ENCODE measurements around the gene VTA1. TPM values are rescaled to one million over a fixed set of nuclear protein-coding genes. Genes with fewer than 3 reads are reported as not detected.
A peak's percentile ranks its signal among the peaks of the same experiment; 100 is the strongest.

The VTA1 gene
- polyA plus RNA-seq, 3 donors = 15.9 to 97.3 (median 74.8) TPM

GRCh38 chr6:142167071-142167470, 20.0 kb downstream of the VTA1 start:
- Histone ChIP-seq H3K36me3 (replicated peaks in 1 of 2; ENCODE audit: control insufficient read depth in 1 of 2, insufficient read depth in 2 of 2, low read length in 2 of 2) (peaks cover 53 to 57% of the 10 kb centered on the region in 2 donors), H3K4me3 (replicated peaks in 1 of 3; ENCODE audit: low read depth in 2 of 3, low read length in 3 of 3) (no peak overlapping the region), H4K20me1 (ENCODE audit: insufficient read depth, low read length) (peaks cover 45% of the 10 kb centered on the region), H2AFZ (ENCODE audit: insufficient read depth, low read depth, low read length, poor library complexity, severe bottlenecking) (no peak overlapping the region), H3K4me1 (ENCODE audit: control insufficient read depth in 1 of 2, insufficient read depth in 2 of 2, low read length in 2 of 2) (no peaks in the 10 kb centered on the region), H3K9ac (ENCODE audit: insufficient read depth, low read length, poor library complexity, severe bottlenecking) (no peak overlapping the region), H3K27me3 (ENCODE audit: control insufficient read depth in 2 of 2, insufficient read depth in 2 of 2, low read length in 2 of 2) (no peaks in the 10 kb centered on the region), H3K79me2 (ENCODE audit: insufficient read depth, low read length) (peaks cover 42% of the 10 kb centered on the region), H3K9me3 (replicated peaks in 1 of 2; ENCODE audit: control insufficient read depth in 1 of 2, insufficient read depth in 1 of 2, low read length in 2 of 2) (no peaks in the 10 kb centered on the region), H3K27ac (ENCODE audit: low read depth in 1 of 2, low read length in 2 of 2) (no peak overlapping the region), H3K4me2 (replicated peaks; ENCODE audit: extremely low read depth, low read length, poor library complexity, severe bottlenecking) (no peak overlapping the region)
- no CpG with 5 or more reads among the region's 3 CpGs for WGBS (ENCODE audit: insufficient coverage)
- no peak for DNase-seq
- H3K36me3 Mint-ChIP-seq = peaks cover 36 to 59% of the 10 kb centered on the region in 2 donors
- H3K4me3 Mint-ChIP-seq = no peak overlapping the region
- no peaks in the 10 kb centered on the region for H3K9me3 Mint-ChIP-seq
- H3K4me1 Mint-ChIP-seq = peaks cover 2% of the 10 kb centered on the region
- peak overlapping the region in 1 of 7 donors; percentile 3 for H3K27ac Mint-ChIP-seq
- H3K27me3 Mint-ChIP-seq (ENCODE audit: low read depth in 3 of 3) = no peaks in the 10 kb centered on the region
- intact Hi-C loops (cut with micrococcal nuclease) = no loop called here
- TF ChIP-seq CTCF (IDR thresholded peaks at IDR 0.05) = no peak

GRCh38 chr6:142167486-142167885, 20.4 kb downstream of the VTA1 start:
- Mint-ChIP-seq H3K27ac (no peak overlapping the region), H3K27me3 (ENCODE audit: low read depth in 3 of 3) (no peaks in the 10 kb centered on the region), H3K36me3 (peaks cover 40 to 63% of the 10 kb centered on the region in 2 donors), H3K4me1 (peaks cover 2% of the 10 kb centered on the region), H3K4me3 (no peak overlapping the region), H3K9me3 (no peaks in the 10 kb centered on the region)
- WGBS (ENCODE audit: insufficient coverage) = no CpG with 5 or more reads among the region's 2 CpGs
- Histone ChIP-seq H3K9ac (ENCODE audit: insufficient read depth, low read length, poor library complexity, severe bottlenecking) (no peak overlapping the region), H3K36me3 (replicated peaks in 1 of 2; ENCODE audit: control insufficient read depth in 1 of 2, insufficient read depth in 2 of 2, low read length in 2 of 2) (peaks cover 57 to 61% of the 10 kb centered on the region in 2 donors), H2AFZ (ENCODE audit: insufficient read depth, low read depth, low read length, poor library complexity, severe bottlenecking) (no peak overlapping the region), H3K4me2 (replicated peaks; ENCODE audit: extremely low read depth, low read length, poor library complexity, severe bottlenecking) (no peak overlapping the region), H3K4me1 (ENCODE audit: control insufficient read depth in 1 of 2, insufficient read depth in 2 of 2, low read length in 2 of 2) (no peaks in the 10 kb centered on the region), H3K27ac (ENCODE audit: low read depth in 1 of 2, low read length in 2 of 2) (no peak overlapping the region), H3K79me2 (ENCODE audit: insufficient read depth, low read length) (peaks cover 38% of the 10 kb centered on the region), H3K9me3 (replicated peaks in 1 of 2; ENCODE audit: control insufficient read depth in 1 of 2, insufficient read depth in 1 of 2, low read length in 2 of 2) (no peaks in the 10 kb centered on the region), H3K4me3 (replicated peaks in 1 of 3; ENCODE audit: low read depth in 2 of 3, low read length in 3 of 3) (no peak overlapping the region), H3K27me3 (ENCODE audit: control insufficient read depth in 2 of 2, insufficient read depth in 2 of 2, low read length in 2 of 2) (no peaks in the 10 kb centered on the region), H4K20me1 (ENCODE audit: insufficient read depth, low read length) (peaks cover 41% of the 10 kb centered on the region)
- no peak for TF ChIP-seq CTCF (IDR thresholded peaks at IDR 0.05)
- intact Hi-C loops (cut with micrococcal nuclease) = no loop called here
- no peak for DNase-seq
